GM12891 (cell line): ENCODE measurements around the gene FBLL1.

Experiments
- PAX5 ChIP-seq: IDR thresholded peaks from 2 replicates; pipeline ENCODE4 v1.6.1; 2011; ENCODE audit warnings: low read length, moderate library complexity, mild to moderate bottlenecking; ENCODE audit not compliant: insufficient read depth, severe bottlenecking
- POLR2A ChIP-seq: IDR thresholded peaks from 2 replicates; pipeline ENCODE4 v1.6.1; 2011; ENCODE audit warnings: low read depth, low read length, control low read depth
- POLR2AphosphoS5 ChIP-seq: IDR thresholded peaks from 2 replicates; pipeline ENCODE4 v1.6.1; 2011; ENCODE audit warnings: low read depth, low read length, control low read depth
- POU2F2 ChIP-seq: IDR thresholded peaks from 2 replicates; pipeline ENCODE4 v1.6.1; 2011; ENCODE audit warnings: low read depth, mild to moderate bottlenecking, control low read depth, low read length, moderate library complexity
- SPI1 ChIP-seq: IDR thresholded peaks from 2 replicates; pipeline ENCODE4 v1.6.1; 2011; ENCODE audit warnings: low read depth, low read length, control low read depth
- TAF1 ChIP-seq: IDR thresholded peaks from 2 replicates; pipeline ENCODE4 v1.6.1; 2011; ENCODE audit warnings: low read depth, low read length, control low read depth

DNA sequence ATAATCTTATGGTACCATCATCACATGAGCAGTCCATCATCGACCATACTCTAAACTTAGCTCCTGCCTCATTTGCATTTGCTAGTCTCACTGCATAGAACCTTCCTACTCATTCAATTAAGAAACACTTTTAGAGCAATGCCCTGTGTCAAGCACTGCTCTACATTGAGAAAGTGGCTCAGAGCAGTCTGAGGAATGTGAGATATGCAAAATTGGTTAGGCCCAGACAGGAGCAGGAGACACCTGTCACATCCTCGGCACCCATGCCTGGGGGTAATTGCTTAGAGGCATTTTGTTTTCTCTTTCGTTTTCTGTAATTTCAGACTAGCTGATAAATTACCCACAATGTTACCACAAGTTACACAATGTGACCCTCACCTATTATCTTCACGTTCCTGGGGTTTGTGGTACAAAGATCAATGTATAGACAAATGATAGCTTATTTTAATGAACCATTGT, 47.7 kb upstream of the FBLL1 start:
- TF ChIP-seq POLR2AphosphoS5: no peak
- TF ChIP-seq POLR2A: no peak
- no peak for TF ChIP-seq SPI1
- TF ChIP-seq TAF1: no peak
- no peak for TF ChIP-seq PAX5
- TF ChIP-seq POU2F2: peak; percentile 93
